HG02759 (cell line): Measurements from ENCODE around the gene CD86.

Source experiments
- ATAC-seq: cut with Tn5 transposase; IDR thresholded peaks from one replicate; pipeline ENCODE4 v1.9.1; 2021; ENCODE audit warnings: mild to moderate bottlenecking, moderate library complexity; ENCODE audit not compliant: unreplicated experiment

Gene CD86

DNA sequence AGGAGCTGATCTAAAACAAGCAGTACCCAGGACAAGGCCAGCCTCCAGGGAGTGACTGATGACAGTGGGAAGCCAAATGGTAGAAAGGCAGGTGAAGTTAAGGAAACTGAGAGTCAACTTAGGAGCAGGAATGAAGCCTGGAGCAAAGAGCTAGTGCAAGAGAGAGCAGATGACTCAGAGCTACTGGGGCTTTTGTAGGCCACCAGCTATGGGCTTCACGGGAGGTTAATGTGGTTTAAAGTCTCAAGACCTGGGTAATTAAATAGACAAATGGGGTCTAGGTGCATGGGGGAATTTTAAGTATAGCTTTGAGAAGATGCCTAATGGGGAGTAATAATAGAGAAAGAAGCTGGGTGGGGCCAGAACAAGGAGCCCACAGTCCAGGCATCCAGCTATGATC is 3.1 kb downstream of the CD86 start:
- ATAC-seq = peak; percentile 53

DNA sequence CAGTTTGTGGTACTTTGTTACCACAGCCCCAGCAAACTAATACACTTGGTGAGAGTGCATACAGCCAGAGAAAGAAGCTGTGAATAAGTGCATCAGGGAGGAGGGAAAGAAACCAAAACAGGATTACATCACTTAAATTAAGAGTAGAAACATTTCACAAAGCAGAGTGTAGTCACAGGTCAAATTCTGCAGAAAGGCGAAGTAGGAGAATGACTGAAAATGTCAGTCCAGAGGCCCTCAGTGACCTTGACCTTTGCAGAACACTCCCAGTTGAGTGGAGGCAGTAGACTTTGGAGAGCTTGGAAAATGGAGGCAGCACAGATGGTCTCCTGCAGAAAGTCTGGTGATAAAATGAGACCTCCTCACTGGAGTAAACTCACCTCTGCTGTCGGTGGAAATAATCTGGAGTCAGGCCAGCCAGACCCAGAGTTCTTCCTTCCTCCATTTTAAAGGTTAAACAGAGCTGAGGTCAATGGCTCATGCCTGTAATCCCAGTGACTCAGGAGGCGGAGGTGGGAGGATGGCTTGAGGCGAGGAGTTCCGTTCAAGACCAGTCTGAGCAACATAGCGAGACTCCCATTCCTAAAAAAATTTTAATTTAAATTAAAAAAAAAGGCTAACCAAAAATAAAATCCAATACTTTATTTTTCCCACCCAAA is 5.0 kb downstream of the CD86 start:
- ATAC-seq = no peak

DNA sequence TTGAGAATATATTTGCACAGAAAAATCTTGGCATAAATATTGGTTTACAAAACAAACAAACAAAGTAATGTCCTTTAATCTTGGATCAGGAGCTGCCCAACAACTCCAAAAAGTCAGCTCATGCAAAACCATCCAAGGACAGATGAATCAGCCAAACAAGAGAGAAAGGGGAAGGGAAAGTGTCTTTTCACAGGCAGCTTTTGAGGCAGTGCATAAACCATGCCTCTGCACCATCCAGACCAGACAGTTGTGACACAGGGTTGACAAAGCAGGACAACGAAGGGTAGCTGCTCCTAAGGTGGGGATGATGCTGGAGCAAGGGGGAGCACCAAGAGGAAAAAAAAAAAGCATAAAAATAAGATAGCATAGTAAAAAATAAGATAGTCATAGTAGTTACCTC is 8.7 kb downstream of the CD86 start:
- ATAC-seq = no peak

DNA sequence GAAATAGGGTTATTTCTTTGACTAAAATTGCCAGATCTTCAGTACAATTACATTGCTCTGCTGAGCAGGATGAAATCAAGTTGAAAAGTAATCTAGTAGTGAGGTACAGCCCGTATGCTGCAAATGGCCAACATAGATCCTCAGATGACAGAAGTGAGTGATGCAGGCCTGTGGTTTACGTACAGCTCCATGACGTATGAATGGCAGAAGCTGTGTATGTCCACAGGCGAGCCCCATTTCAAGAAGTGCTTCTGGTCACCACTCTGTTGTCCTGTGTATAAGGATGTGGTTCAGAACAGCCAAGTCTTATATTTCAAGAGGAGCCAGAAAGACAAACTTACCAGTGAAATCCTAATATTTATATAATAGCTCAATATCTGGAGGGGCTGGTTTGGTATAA is 9.2 kb downstream of the CD86 start:
- no peak for ATAC-seq

DNA sequence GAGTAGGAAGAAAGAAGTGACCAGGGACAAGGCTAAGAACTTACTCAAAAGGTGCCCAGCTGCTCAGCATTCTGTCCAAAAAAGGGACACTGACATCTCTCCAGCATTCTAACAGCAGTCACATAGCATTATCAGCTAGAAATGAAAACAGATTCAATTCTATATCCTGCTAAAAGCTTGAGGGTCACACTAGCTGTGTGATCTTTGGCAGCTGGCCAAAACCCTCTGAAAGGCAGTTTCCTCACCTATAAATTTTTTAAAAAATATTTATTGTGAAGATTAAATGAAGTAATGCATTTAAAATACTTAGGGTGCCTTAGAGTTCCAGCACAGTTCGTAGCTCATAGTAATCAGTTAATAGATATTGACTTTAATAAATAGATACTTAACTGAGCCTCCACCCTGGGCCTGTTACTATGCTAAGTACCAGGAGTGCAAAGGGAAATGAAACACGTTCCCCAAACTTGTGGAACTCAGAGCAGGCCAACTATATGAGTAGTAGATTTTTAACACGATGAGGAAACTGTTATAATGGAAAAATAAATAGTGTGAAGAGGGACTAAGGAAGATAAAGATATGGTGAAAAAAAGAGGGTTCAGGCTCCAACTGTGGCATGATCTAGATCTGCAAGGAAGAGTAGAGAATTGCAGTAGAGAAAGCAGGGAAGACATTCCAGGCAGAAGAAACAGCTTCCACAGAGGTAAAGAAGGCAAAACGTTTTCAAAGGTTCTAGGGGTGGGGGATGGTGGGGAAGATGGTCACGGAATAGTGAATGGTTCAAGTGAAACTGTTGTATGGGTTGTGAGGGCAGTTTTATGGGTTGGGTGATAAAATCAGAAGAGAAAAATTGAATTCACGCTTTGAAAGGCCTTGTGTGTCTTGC is 11.4 kb downstream of the CD86 start:
- ATAC-seq = peak; percentile 16

DNA sequence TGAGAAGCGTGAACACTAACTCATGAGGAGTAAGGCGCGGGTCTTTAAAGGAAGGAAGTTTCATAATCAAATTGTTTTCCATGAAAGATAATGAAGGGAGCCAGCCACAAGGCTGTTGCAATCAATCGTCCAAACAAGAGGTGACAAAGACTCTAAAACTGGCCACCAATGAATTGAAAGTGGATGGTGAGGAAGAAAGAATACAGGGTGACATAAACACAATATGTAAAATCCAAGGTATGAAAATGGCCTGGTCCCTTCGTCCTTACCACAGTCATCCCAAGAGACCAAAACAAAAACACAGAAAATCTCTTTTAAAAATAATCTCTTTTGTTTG is 12.0 kb downstream of the CD86 start:
- peak; percentile 49 for ATAC-seq

DNA sequence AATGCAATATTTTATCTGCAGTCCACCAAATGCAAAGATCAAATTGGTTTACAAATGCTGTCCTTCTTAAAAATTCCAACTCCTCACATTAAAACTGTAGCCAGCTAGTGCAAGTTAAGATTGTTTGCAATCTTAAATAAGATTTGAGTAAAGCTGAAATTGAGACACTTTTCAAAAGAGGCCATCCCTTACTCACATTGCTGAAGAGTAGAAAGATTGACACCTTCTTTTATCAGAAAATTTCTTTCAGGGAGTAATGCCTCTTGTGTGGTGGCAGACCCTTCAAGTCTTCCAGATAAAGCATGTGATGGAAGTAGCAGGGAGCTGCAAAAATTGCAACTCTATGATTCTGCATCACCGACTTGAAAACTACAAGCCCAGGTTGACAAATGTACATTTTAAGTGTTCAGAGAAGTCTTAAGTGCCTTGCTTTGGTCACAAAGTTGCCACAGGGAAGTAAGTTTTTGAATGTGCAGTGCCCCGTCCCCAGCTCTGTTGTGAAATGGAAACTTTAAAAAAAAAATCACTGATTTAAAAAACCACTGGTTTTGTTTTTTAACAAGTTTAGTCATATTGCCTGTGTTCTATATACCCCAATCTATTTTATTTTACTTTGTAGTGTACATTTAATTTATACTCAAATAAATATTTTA is 12.6 kb downstream of the CD86 start:
- ATAC-seq = peak; percentile 42

DNA sequence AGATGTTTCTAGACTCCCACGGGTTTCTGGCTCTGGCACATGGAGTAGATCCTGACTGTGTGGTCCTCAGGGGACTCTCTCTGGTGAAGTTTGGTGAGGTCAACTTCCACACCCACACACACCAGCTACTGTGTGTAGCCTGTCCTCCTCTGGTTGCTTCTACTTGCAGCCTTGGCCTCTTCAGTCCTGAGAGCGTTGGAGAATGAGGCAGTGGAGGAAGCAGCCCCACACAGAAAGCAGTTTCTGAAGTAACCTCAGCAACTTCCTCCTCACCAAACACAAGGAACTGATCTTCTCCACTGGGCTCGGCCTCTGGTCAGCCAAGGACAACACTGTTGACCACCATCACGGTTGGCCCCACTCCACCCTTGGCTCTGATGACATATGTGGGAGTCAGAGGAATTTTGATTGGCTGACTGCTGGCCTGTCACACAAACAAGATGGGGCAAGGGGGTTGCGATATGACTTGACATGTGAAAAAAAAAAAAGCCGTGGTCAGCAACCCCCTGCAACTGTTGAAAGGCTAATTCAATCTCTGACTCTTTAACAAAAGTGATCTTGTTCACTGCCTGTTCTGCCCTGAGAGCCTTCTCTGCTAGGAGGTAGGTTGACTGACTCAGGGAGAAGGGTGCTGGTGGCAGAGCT is 19.6 kb downstream of the CD86 start:
- ATAC-seq = peak; percentile 64

DNA sequence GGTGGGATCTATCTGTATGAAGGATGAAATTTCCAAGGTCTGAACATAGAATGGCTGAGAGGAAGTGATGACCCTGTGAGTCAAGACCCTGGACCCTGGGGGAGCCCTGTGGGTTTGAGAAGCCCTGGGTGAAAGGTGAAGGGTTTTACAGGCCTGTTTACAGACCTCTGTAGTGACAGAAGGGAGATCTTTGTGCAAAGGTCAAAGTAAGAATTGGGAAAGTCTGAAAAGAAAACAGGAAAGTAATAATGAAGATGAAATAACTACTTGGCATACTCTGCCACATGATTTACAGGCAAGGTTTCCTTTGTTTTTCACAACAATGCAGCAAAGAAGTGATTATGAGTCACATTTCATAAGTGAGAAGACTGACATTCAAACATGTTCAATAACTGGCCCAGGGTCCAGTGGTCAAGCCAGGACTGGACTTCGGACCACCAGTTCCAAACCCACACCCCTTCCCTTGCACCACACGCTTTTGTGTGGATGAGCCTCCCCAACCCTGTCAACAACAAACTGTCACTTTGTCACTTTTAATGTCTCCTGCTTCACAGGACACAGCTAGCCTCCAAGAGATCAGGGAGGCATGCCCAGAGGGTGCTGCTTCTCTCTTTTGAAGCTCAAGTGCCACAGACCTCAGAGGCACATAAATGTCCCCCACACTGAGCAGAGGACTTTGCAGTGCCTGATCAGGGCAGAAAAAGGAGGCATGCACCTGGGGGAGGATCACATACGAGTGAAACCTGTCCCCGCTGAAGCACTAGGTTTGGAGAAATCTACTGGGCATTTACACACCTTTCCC is 21.5 kb downstream of the CD86 start:
- peak; percentile 11 for ATAC-seq

DNA sequence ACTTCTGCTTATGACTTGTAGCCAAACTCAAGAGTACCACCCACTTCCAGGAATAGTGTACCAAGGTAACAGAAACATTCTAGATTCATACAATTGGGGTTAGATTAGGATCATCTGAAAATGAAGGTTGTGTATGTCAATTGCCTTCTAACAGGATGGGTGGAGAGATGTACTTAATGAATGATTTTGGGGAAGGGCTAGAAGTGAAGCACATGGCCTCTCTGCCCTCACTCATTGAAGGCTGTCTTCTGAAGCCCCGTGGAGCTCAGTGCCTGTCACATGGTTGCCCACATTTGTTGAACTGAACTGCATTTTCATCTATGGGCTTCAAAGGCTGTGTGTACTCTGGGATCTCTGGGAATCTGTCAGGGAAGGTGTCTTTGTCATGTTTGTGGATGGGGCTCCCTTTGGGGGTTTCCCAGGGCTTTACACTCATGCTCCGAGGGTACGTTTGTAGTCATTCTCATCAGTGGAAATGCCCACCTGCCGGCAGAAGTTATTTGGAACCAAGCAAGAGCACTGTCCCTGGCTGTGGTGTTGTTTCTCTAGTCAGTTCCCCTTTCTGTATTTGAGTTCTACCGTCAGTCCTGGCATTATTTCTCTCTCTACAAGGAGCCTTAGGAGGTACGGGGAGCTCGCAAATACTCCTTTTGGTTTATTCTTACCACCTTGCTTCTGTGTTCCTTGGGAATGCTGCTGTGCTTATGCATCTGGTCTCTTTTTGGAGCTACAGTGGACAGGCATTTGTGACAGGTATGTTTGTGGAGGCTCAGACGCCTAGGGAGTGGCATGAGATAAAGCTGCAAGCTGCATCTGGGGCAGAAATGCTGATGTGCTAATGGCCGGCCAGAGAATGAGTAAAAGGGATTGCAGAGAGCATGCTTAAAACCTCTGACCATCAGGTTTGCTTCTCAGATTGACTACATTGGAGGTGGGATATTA is 22.4 kb downstream of the CD86 start:
- ATAC-seq = peak; percentile 35

DNA sequence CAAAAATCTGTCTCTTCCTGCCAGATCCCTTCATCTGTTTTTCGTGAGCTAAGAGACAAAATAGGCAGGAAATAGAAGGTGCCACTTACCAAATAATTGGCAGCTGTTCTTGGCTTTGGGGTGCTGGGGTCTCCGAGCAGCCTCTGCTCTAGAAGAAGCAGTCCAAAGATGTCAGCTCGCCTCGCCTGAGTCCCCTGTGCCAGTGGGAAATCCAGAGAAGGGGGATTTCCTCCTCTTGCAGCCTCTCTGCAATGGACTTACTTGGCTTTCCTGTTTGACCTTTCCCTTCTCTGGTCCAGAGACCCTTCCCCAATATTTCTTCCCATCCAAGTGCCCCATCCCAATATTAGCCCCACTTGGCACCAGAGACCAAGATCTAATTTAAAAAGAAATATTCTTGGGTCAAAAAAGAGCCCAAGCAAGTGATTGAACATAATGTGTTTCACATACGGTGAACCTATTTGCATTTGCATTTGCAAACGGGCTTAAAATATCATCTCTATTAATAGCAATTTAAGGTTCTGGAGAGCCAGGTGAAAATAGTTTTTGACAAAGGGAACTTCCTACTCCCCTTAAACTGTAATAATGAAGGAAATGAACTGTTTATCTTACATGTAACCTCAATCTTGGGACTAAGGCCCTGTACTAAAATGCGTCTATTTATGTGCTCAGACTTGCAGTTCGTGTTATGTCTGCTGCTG is 23.2 kb downstream of the CD86 start:
- ATAC-seq = no peak

DNA sequence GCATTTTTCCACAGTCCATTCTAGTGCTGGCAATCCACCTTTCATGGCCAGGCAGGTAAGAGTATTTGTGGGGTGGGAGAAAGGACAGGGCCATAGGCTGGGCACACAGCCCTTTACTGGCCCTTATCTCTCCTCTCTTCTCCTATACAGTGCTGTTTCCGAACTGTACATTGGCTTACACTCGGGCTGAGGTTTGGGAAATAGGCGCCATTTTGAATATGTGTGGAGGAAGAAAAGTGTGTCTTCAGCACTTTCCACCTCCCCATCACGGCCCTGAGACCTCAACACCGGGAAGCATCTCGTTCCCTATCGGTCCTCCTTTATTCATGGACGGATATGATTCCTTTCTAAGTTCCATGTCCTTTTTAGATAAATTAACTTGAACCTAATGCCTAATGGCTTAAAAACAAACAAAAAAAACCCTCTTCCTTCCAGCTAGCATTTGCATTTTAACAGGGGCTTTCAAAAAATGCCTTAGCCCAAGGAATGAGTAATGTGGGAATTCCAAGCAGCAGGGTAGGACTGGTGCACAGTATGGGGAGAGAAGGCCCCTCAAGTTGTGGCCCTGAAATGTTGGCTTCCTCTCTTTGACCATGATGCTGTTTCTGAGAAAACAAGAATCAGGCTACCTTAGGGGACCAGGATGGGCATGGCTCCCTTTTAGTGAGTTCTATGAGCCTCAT is 24.5 kb downstream of the CD86 start:
- no peak for ATAC-seq

DNA sequence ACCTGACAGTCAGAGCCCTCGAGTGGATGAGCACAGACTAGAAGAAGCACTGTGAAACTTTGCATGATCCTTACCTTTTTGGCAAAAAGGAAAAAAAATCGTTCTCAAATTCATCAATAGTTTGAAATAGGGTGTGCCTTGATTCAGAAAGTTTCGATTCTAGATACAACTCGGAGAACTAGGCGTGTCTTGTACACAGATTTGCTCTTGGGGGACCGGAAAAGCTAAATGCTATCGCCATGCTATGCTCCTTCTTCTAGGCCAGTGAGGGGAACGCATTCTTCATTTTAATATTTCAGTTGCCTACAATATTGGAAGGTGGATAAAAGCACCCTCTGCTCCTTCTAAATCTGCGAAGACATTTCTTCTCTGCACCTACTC is 25.0 kb downstream of the CD86 start:
- no peak for ATAC-seq

DNA sequence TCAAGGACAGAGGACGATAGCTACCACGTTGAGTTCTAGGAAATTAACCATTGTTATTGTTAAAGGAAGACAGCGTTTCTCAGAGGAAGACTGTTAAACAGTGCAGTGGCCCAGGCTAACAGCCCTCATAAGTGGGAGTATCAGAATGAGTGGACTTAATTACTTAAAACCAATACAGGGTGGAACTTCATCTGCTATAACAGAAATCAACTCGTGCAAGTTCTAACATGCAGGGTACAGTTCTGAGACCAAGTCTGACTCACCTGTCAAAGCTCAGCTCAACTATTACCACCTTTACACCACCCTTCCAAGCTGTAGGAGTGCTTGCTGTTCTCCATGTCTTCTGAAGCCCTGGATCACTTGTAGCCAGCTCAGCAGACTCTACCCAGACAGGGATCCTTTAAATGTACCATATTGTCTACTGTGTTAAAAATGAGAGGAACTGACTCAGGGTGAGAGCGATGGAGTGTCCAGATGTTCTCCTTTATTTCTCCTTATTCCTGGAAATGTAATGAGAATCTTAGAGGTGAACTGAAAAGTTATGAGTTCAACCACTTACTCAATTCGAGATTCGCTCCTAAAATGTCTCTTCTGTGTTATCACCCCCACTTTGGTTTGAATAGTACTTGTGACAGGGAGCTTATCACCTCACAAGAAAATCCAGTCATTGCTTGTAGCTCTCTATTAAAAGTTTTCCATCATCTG is 26.5 kb downstream of the CD86 start:
- ATAC-seq = peak; percentile 44

DNA sequence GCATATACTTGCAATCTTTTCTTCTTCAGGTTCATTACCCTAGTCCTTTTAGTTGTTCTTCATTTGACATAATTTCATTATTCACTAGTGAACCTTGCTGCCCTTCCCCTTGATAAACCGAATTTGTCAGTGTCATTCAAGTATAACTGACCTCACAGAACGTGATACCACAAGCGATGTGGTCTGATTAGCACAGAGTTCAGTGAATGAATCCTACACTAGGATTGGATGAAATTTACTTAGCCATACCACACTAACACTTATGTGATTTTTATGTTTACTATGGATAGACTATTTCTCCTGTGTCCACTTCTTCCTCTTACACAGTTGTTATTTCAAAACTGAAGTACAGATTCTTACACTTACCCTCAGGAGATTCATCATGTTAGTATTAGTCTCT is 27.2 kb downstream of the CD86 start:
- ATAC-seq = no peak

DNA sequence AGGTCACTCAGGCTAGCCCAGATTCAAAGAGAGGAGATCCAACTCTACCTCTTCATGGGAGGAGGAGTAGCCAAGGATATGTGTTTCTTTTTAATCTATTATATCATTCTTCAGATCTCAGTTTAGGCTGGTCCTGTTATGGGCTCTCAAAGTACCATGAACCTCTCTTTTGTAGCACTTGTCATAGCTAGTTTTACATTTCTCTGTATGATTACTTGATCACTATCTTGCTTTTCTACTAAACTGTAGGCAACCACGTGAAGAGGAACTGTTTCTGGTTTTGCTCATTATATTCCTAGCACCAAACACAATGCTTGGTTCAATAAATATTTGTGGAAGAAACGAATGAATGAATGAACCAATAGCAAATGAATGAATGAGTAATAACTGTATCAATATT is 29.6 kb downstream of the CD86 start:
- ATAC-seq = no peak

DNA sequence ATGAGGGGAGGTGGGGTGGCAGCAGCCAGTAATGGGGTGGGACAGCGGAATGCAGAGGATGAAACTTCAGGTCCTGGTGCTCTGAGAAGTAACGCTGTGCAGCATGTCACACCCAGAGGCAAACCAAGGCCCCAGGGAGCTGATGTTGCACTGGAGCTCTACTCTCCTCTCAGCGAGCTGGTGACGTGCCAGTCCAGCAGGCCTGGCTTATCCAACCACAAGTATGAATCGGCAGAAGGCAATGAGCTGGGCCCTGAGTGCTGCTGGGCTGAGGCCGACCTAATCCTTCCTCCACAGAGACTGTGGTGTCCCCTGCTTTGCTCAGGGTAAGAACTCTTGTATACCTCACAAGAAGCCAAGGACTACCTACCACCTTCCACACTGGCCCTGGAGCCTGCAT is 30.5 kb downstream of the CD86 start:
- no peak for ATAC-seq

DNA sequence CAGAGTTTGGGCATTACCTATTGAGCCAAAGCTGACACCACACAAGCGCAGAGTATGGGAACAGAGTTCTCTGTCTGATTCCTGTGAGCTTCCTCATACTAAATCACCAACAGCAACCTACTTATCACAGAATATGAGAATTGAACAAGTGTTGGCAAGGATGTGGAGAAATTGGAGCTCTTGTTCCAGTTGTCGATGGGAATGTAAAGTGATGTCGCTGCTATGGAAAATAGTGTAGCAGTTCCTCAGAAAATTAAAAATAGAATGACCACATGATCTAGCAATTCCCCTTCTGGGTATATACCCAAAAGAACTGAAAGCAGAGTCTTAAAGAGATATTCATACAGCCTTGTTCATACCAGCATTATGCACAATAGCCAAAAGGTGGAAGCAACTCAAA is 33.4 kb downstream of the CD86 start:
- ATAC-seq = no peak
